HL-60/S4 (cell line): ENCODE measurements around the gene NLGN1.
"Not testable (repeated sequence)": the region's sequence is repeated elsewhere in the genome, so short reads cannot be mapped to it uniquely, and the experiment has no call there.

Experiments used
- in situ Hi-C: fragments of 300-500 bp; cut with MboI; formaldehyde crosslinking; loops from 2 replicates; pipeline ENCODE4 v1.14.3; 2022; ENCODE audit warnings: low sequenced_read_pairs

The NLGN1 gene

GRCh38 chr3:173397161-173398110 is at the start of gene NLGN1:
NLGN1 (plus strand) TSS chr3:173397744.
- in situ Hi-C loops, result no loop called here

- in situ Hi-C loops, result no loop called here
Measured at GRCh38 chr3:173351886-173352285, 45.7 kb upstream of the NLGN1 start.

GRCh38 chr3:173353137-173353536 is 44.4 kb upstream of the NLGN1 start:
- in situ Hi-C loops, result not testable (repeated sequence)

GRCh38 chr3:173354124-173354523 is 43.4 kb upstream of the NLGN1 start:
- in situ Hi-C loops, result no loop called here

GRCh38 chr3:173371848-173372487 is 25.6 kb upstream of the NLGN1 start:
- in situ Hi-C loops, result no loop called here

- in situ Hi-C loops, result no loop called here
Measured at GRCh38 chr3:173380681-173381080, 16.9 kb upstream of the NLGN1 start.

- in situ Hi-C loops, result not testable (repeated sequence)
Measured at GRCh38 chr3:173381936-173382335, 15.6 kb upstream of the NLGN1 start.

GRCh38 chr3:173395073-173395411 is 2.5 kb upstream of the NLGN1 start:
- in situ Hi-C loops, result no loop called here

- in situ Hi-C loops, result no loop called here
Measured at GRCh38 chr3:173395412-173396181, 1.9 kb upstream of the NLGN1 start.

- in situ Hi-C loops, result no loop called here
Measured at GRCh38 chr3:173396191-173397041, 1.1 kb upstream of the NLGN1 start.

GRCh38 chr3:173398111-173398479 is 551 bp downstream of the NLGN1 start:
- in situ Hi-C loops, result no loop called here

- in situ Hi-C loops, result no loop called here
Measured at GRCh38 chr3:173399044-173399443, 1.5 kb downstream of the NLGN1 start.

- in situ Hi-C loops, result no loop called here
Measured at GRCh38 chr3:173401369-173401768, 3.8 kb downstream of the NLGN1 start.

- in situ Hi-C loops, result no loop called here
Measured at GRCh38 chr3:173402656-173403055, 5.1 kb downstream of the NLGN1 start.

- in situ Hi-C loops, result no loop called here
Measured at GRCh38 chr3:173403376-173403775, 5.8 kb downstream of the NLGN1 start.

GRCh38 chr3:173404156-173404555 is 6.6 kb downstream of the NLGN1 start:
- in situ Hi-C loops, result no loop called here

- in situ Hi-C loops, result no loop called here
Measured at GRCh38 chr3:173410436-173410835, 12.9 kb downstream of the NLGN1 start.

- in situ Hi-C loops, result no loop called here
Measured at GRCh38 chr3:173410849-173411248, 13.3 kb downstream of the NLGN1 start.

GRCh38 chr3:173411375-173411973 is 13.9 kb downstream of the NLGN1 start:
- in situ Hi-C loops, result no loop called here

GRCh38 chr3:173416070-173416469 is 18.5 kb downstream of the NLGN1 start:
- in situ Hi-C loops, result no loop called here
